Epithelial cell of esophagus (primary cell): ENCODE results near the gene FAM120AOS.

Experiments used
- DNase-seq: peaks from one replicate; pipeline ENCODE4 v3.0.0; 2010; ENCODE audit warnings: low read depth
- H3K4me3 ChIP-seq: 2 replicates; pipeline ENCODE4 v1.5.1; 2011; ENCODE audit warnings: mild to moderate bottlenecking, low read length, control low read depth
- TF ChIP-seq, protein P1 (sequence below): IDR thresholded peaks from 2 replicates; pipeline ENCODE4 v1.5.1; 2011; ENCODE audit warnings: low read depth, mild to moderate bottlenecking, low read length, control low read depth, inconsistent platforms; ENCODE audit not compliant: insufficient read depth; ENCODE audit errors: missing control alignments

Gene FAM120AOS

DNA sequence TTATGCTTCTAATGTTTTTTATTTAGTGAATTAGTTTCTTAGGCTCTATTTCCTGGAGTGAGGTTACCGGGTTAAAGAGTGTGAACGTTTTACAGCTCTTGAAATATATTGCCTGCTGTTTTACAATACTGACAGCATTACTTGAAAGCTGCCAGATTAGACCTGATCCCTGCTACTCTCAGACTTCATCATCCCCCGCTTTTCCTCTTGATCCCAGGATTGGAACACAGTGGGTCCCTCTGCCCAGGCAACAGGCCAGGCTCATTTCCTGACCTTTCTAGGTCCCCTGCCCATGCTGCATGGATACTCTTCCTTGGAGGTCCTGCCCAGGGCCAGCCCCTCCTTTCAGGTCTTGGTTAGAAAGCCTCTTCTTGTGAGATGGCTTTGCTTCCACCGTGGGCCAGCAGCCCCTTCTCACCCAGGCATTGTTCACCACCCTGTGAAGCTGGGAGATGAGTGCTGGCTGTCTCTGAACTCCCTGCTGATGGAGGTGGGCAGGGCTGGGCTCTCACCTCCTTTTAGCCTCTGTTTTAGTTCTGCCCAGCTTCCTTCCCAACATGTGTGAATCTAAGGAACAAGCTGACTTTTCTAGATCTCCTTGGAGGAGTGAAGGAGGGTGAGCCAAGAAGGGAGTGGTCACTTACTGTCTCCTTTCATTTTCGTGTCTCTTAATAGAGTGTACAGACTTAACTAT lies 15.5 kb upstream of the FAM120AOS start:
- DNase-seq = peak; percentile 16
- TF ChIP-seq, protein P1, sequence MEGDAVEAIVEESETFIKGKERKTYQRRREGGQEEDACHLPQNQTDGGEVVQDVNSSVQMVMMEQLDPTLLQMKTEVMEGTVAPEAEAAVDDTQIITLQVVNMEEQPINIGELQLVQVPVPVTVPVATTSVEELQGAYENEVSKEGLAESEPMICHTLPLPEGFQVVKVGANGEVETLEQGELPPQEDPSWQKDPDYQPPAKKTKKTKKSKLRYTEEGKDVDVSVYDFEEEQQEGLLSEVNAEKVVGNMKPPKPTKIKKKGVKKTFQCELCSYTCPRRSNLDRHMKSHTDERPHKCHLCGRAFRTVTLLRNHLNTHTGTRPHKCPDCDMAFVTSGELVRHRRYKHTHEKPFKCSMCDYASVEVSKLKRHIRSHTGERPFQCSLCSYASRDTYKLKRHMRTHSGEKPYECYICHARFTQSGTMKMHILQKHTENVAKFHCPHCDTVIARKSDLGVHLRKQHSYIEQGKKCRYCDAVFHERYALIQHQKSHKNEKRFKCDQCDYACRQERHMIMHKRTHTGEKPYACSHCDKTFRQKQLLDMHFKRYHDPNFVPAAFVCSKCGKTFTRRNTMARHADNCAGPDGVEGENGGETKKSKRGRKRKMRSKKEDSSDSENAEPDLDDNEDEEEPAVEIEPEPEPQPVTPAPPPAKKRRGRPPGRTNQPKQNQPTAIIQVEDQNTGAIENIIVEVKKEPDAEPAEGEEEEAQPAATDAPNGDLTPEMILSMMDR = no peak

DNA sequence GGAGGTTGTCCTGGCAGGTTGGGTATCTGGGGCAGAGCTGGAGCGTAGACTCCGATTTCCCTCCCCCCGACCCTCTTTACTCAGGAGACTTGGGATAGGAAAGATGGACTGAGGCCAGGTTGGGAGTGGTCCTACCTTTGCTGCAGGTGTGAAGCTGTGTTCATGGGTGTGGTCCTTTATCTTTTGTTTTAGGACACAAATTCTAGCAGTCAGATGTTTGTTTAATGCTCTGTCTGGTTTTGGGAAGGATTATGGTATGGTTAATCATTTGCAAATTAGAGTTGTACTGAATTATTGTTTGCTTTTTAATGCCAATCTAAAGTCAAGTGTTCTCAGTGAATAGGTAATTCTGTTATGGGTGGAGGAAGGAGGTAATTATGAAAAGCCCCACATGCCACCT lies 14.1 kb upstream of the FAM120AOS start:
- TF ChIP-seq, protein P1 = no peak
- DNase-seq = peak; percentile 29
- no peak overlapping the region for H3K4me3 ChIP-seq

More for the DNA sequence above, 15.5 kb upstream of the FAM120AOS start:
- no peak overlapping the region for H3K4me3 ChIP-seq

DNA sequence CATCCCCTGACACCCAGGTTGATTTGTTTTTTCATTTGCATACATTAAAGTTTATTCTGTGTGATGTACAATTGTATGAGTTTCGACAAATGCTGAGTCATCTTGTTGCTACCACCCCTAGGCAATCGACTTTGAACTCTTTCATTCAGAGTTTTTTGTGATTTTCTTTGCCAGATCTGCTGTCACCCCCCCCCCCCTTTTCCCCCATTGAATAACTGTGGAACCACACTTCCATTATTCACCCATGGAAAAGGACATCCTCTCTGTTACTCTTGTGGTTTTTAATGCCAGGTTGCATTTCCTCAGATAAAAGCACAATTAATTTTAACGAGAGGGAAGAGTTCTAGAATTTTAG lies 13.7 kb upstream of the FAM120AOS start:
- TF ChIP-seq, protein P1 = no peak
- DNase-seq = peak; percentile 52
- H3K4me3 ChIP-seq = no peak overlapping the region

DNA sequence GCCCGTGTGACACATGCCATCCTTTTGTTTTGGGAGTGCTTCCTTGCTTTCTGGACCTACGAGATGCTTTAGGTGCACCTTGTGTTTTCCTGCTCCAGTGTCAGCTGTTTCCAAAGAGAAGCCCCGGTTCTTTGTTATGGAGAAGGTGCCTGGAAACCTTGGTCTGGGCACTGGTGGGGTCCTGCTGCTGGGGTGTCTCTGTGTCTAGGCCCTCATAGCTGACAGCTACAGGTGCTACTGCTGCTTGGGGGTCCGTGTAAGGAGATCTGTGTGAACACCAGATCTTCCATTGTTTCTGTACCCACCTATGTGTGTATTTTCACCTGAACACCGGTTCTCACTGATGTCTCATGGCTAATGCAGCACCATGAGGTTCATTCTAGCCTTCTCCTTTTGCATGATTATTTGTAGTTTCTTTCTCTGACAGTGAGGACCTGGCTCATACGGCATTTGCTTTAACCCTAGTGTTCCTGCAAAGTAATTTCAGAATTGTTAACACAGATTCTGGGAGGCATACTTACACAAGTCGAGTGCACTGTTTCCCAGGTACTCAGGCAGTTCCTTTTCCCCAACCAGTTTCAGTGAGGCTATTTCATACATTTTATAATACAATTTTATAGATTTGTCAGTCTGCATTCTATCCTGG lies 13.2 kb upstream of the FAM120AOS start:
- TF ChIP-seq, protein P1 = no peak
- no peak overlapping the region for H3K4me3 ChIP-seq
- no peak for DNase-seq

DNA sequence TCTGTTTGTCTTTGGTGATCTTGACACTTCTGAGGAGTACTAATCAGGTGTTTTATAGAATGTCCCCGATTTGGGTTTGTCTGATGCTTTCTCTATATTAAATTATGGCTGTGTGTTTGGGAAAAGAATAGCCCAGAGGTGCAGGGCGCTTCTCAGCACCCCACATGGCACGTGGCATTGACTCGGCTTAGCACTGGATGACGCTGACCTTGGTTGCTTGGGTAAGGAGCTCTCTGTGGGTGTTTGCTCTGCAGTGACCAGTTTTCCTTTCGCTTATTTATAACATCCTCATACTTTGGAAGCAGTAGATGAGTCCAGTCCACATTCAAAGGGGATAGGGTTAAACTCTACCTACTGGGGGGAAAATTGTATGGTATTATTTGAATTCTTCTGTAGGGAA lies 12.5 kb upstream of the FAM120AOS start:
- DNase-seq = no peak
- TF ChIP-seq, protein P1 = no peak
- H3K4me3 ChIP-seq = no peak overlapping the region

DNA sequence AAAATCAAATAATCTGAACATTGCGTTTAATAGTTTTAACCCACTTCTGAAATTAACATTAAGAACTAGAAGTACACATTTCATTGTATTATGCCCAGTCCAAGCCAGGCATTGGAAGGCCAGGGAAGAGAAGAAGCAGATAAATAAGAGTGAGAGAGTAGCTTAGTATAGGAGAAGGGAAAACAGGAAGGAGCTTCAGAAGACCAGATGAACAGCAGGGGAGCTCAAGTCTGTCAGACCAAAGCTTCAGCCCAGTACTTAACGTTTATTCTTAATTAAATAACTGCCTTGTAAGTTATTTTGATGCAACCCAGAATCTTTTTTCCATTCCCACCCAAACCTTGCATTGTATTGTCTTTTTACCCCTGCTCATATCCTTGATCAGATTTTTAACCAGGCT lies 11.5 kb upstream of the FAM120AOS start:
- no peak for DNase-seq
- H3K4me3 ChIP-seq = no peak overlapping the region
- TF ChIP-seq, protein P1 = no peak

DNA sequence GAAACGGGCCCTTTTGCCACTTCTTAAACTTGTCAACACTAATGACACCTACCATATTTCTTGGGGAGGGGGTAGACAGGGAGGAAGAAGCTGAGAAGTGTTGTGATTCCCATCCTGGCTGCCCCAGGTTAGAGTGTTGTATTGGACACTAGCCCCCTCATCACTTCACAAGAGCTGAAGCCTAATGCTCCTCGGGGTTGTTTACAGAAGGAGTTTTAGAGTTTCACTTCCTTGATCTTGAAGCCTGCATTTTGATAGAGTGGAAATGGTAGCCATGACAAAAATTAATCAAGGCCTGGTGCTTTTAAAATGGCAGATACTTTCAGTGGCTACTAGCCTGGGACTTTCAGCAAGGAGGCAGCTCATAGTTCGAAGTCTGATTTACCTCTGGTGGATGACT lies 11.0 kb upstream of the FAM120AOS start:
- TF ChIP-seq, protein P1 = no peak
- H3K4me3 ChIP-seq = no peak overlapping the region

More for the DNA sequence above, 11.0 kb upstream of the FAM120AOS start:
- DNase-seq = no peak
